ENCODE data around the gene SPATA24. TPM values are rescaled to one million over a fixed set of nuclear protein-coding genes. Genes with fewer than 3 reads are reported as not detected.

The SPATA24 gene, protein sequence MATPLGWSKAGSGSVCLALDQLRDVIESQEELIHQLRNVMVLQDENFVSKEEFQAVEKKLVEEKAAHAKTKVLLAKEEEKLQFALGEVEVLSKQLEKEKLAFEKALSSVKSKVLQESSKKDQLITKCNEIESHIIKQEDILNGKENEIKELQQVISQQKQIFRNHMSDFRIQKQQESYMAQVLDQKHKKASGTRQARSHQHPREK
- total RNA-seq, result 4.5 and 6.2 TPM in 2 replicates

DNA sequence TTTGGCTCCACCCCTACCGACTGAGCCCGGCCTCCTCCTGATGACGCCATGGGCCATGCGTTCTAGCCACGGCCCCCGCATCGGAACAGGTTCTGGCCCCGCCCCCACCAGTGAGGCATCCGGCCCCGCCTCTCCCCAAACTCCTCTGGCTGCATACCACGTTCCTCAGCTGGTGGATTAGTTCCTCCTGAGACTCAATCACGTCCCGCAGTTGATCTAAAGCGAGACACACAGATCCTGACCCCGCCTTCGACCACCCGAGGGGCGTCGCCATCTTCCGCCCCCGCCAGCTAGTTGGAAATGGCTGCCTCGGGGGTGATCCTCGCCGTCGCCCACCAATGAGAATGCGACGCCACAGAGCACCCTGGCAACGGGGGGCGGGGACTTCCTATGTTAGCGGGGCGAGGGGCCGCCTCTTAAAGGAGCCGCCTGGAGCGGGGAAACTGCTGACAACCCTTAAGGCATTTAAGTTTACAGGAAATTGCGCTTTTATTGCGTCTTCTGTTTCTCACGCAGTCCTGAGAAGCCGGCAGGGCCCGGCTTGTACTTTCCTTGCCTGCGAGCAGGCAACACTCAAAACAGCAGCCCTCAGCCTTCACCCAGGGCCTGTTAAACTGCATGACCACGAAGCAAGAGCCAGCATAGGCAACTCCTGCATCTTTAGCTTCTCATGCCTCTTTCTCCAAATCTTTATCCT is at the start of gene SPATA24:
TSS of gene SPATA24 (minus strand) at position 303 of the 697 bp plus-strand sequence. CDS start at position 274, 29 bp downstream.

DNA sequence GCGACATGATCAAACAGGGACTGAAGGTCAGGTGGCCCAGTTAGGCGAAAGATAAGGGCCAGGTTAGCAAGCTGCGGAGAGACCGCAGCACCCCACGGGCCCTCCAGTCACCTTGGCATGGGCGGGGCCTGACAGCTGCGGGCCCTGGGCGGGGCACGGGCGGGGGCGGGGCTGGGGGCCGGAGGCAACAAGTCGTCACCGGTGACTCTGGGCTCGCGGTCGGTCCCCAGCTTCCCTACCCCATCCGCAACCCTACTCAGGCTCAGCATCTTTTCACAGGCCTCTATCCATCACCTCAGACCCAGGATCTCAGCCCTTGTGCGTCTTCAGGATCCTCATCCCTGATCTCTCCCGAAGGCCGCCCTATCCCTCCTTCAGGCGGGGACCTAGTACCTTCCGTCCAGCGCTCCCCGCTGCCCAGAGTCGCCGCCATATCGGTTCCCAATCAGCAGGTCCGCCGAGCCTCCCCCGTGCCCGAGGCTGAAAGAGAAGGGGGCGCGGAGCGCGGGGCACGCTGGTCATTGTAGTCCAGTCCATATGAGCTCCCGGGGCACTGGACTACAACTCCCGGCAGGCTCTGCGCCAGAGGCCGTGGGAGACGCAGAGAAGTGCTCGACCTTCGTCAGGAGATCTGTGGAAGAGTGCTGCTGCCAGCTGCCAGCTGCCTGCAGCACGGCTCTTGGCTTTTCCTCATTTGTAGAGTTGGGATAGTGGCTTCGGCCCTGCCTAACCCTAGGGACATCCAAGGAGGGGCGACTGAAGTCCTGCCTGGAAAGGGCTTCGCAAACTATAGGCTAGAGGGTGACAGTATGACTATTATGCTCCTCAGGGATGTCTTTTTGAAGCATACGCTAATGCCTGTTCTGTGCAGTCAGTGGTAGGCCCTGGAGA is 35.4 kb upstream of the SPATA24 start, which contains the start of gene DNAJC18:
TSS of gene DNAJC18 (minus strand) at position 513 of the 891 bp plus-strand sequence. CDS start at position 433, 80 bp downstream.

DNA sequence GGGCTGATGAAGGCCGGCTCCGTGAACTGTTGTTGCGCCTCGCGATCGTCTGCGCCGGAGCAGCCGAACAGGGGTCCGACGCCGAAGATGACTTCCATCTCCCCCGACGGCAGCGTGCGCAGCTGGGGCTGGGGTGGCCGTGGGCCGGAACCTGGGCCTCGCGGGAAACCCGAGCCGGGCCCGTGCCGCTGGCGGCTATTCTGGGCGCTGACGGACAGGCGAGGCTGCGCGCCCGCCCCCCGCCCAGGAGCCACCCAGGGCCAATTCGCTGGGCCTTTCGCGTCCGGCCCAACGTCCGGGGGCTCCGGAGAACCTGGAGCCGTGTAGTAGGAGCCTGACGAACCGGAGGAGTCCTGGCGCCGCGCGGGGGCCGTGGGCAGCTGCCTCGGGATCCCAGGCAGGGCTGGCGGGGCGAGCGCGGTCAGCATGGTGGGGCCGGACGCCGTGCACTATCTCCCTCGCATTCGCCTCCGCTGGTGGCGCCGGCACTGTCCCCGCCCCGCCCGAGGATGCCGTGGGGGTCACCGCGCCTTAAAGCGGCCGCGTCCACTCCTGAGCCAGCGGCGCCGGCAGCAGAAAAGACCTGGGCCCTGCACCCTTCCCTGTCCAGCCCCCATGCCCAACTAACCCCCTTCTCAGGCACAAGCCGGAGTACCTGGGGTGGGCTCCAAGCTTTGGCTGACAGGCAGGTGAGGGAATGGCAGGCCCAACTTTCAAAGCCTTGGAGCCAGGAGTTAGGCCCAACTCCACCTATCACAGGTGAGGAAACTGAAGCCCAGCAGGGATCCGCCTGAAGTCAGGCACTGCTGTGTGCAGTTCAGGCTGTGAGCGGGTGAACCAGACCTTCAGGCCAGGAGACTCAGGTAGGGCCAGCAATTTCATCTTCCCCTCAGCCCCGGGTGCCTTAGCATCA is 9.0 kb downstream of the SPATA24 start, which contains the start of gene PROB1:
TSS of gene PROB1 (minus strand) at position 451 of the 913 bp plus-strand sequence. CDS start at position 428, 23 bp downstream.

DNA sequence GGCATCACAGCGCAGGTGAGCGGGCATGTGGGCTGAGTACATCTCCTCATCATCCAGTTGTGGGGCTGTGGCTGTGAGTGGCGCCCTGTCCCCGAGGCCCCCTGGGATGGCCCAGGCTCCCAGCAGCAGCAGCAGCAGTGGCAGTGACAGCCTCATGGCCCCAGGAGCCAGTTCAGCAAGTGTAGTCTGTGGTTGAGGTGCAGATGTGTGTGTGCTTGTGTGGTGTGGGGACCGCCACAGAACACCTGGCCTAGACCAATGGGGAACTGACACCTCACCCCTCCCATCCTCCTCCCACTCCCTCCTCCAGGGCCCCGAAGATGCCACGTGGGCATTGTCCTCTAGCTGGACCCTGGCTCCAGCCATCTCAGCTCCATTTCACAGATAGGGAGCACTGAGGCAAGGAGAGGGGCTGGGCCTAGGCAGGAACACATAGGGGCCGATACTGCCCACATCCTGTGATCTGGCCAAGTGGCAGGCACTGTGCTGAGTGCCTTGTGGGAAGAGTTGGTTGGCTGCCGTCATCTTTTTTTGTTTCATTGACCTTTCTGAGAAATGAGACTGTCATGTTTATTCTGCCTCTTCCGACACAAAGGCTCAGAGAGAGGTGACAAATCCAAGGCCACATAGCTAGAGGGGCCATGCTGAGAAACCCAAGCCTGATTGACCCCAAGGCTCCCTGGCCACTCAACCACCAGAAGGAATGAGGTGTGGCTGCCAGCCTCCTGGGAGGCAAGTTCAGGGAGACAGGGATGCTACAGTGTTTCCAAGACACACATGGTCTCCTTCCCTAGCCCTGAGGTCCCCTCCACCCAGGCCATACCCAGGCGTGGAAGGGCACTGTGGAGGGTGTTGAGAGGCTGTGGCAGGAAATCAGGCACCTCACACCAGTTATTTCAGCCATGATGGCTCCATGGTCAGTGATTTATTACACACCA is 13.9 kb downstream of the SPATA24 start, which contains the start of gene MZB1:
TSS of gene MZB1 (minus strand) at position 213 of the 938 bp plus-strand sequence. CDS start at position 156, 57 bp downstream.

DNA sequence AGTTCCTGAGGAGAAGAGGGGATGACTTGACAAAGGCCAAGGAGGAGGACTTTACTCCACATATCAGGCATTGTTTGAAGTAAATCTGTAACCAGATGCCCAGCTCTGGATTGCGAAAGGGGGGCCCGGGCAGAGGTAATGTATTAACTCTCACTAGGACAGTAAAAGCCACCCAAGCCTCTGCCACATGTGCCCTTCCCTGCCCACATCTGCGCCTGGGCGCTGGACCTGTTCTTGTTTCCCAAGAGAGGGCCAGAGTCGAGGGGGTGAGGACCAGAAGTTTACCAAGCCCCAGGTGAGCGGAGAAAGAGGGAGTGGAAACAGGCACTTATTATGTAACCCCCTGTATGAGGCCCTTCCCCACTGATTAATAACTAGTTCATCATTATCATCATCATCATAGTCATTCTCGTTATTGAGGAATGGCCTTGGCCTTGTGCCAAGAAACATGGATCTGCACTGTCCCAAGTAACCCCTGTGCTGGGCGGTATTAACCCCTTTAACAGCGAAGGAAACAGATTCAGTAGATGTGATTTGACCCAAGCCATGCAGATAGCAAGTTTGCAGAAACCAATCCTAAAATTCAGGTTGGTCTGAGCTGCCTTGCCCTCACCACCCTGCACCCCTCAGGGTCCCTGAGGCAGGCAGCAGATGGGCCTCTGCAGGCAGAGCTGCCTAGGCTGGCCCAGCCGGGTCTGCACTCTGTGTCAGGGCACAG is 20.5 kb downstream of the SPATA24 start, which contains the start of gene SLC23A1:
TSS of gene SLC23A1 (minus strand) at position 23 of the 718 bp plus-strand sequence. CDS start 44 bp downstream, outside the sequence.

Small RNA genes lying within 50 kb of the gene (small RNA-seq; reads per million reads assigned to genes)
- not detected for gene RNU5B-4P

Other genes starting within 250 kb of the SPATA24 start
- 39.5 and 51.4 TPM in 2 replicates for gene SIL1, start 205.7 kb downstream of the SPATA24 start, total RNA-seq
- 157 and 202 TPM in 2 replicates for gene MATR3, start 110.3 kb downstream of the SPATA24 start, total RNA-seq
- 28.3 and 30.1 TPM in 2 replicates for gene PAIP2, start 62.2 kb downstream of the SPATA24 start, total RNA-seq
- gene SLC23A1, start 20.8 kb downstream of the SPATA24 start, total RNA-seq, result not detected in 2 replicates
- gene MZB1, start 14.2 kb downstream of the SPATA24 start, total RNA-seq, result under 0.01 TPM in 1 of 2 replicates, not detected in the other
- 0.73 and 1.8 TPM in 2 replicates for gene PROB1, start 9.0 kb downstream of the SPATA24 start, total RNA-seq
- gene DNAJC18, start 35.4 kb upstream of the SPATA24 start, total RNA-seq, result 5.5 and 6.2 TPM in 2 replicates
- gene ECSCR, start 58.7 kb upstream of the SPATA24 start, total RNA-seq, result 0.37 TPM in 1 of 2 replicates, not detected in the other
- gene SMIM33, start 66.9 kb upstream of the SPATA24 start, total RNA-seq, result not detected in 2 replicates
- 18.7 and 23.9 TPM in 2 replicates for gene STING1, start 78.7 kb upstream of the SPATA24 start, total RNA-seq
- gene UBE2D2, start 157.2 kb upstream of the SPATA24 start, total RNA-seq, result 44.6 and 50.7 TPM in 2 replicates
- gene CXXC5, start 244.3 kb upstream of the SPATA24 start, total RNA-seq, result 98.5 and 111 TPM in 2 replicates

Measured in subcutaneous preadipocyte (primary cell).